ENCODE measurements around the gene SCN3A. TPM values are rescaled to one million over a fixed set of nuclear protein-coding genes. Genes with fewer than 3 reads are reported as not detected.

The SCN3A gene
- total RNA-seq, 1 donor from 2014 or later, result not detected

DNA sequence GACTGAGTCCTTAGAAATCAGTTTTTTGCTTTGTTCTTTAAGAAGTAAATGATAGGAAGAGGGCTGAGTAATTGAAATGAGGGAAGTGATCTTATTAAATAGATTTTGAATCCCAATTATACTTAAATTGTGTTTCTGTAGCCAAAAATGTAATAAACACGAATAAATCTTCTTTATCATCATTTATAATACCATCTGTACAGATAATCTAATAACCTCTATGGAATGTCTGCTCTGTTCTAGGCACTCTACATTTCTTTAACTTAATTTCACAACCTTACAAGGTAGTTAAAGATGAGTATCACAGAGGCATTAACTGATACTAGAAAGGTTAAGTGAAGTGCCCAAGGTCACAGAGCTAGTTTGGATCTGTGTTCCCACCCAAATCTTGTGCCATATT is 21.1 kb upstream of the SCN3A start:
- H3K36me3 ChIP-seq (ENCODE audit: control insufficient read depth, insufficient read depth, low read length), result no peaks in the 10 kb centered on the region
- no peak overlapping the region for H3K4me3 ChIP-seq (ENCODE audit: low read depth, low read length)
- no peaks in the 10 kb centered on the region for H3K27me3 ChIP-seq (ENCODE audit: control insufficient read depth, insufficient read depth, low read length)
- DNase-seq (ENCODE audit: low read depth) (no peak), FAIRE-seq (no peak)
- TF ChIP-seq, protein P1, sequence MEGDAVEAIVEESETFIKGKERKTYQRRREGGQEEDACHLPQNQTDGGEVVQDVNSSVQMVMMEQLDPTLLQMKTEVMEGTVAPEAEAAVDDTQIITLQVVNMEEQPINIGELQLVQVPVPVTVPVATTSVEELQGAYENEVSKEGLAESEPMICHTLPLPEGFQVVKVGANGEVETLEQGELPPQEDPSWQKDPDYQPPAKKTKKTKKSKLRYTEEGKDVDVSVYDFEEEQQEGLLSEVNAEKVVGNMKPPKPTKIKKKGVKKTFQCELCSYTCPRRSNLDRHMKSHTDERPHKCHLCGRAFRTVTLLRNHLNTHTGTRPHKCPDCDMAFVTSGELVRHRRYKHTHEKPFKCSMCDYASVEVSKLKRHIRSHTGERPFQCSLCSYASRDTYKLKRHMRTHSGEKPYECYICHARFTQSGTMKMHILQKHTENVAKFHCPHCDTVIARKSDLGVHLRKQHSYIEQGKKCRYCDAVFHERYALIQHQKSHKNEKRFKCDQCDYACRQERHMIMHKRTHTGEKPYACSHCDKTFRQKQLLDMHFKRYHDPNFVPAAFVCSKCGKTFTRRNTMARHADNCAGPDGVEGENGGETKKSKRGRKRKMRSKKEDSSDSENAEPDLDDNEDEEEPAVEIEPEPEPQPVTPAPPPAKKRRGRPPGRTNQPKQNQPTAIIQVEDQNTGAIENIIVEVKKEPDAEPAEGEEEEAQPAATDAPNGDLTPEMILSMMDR (IDR thresholded peaks at IDR 0.05; ENCODE audit: insufficient read depth, low read length, severe bottlenecking), result no peak

- Histone ChIP-seq H3K36me3 (ENCODE audit: control insufficient read depth, insufficient read depth, low read length) (no peaks in the 10 kb centered on the region), H3K4me3 (ENCODE audit: low read depth, low read length) (no peak overlapping the region), H3K27me3 (ENCODE audit: control insufficient read depth, insufficient read depth, low read length) (no peaks in the 10 kb centered on the region)
- DNase-seq (ENCODE audit: low read depth) (peak; percentile 26), FAIRE-seq (no peak)
- TF ChIP-seq, protein P1 (IDR thresholded peaks at IDR 0.05; ENCODE audit: insufficient read depth, low read length, severe bottlenecking), result no peak
These were observed 15.6 kb upstream of the SCN3A start for GRCh38 chr2:165219481-165219880.

GRCh38 chr2:165214093-165214492 is 10.2 kb upstream of the SCN3A start:
- no peak for DNase-seq (ENCODE audit: low read depth)
- Histone ChIP-seq H3K36me3 (ENCODE audit: control insufficient read depth, insufficient read depth, low read length) (no peaks in the 10 kb centered on the region), H3K27me3 (ENCODE audit: control insufficient read depth, insufficient read depth, low read length) (no peaks in the 10 kb centered on the region), H3K4me3 (ENCODE audit: low read depth, low read length) (no peak overlapping the region)
- TF ChIP-seq, protein P1 (IDR thresholded peaks at IDR 0.05; ENCODE audit: insufficient read depth, low read length, severe bottlenecking), result no peak
- no peak for FAIRE-seq

DNA sequence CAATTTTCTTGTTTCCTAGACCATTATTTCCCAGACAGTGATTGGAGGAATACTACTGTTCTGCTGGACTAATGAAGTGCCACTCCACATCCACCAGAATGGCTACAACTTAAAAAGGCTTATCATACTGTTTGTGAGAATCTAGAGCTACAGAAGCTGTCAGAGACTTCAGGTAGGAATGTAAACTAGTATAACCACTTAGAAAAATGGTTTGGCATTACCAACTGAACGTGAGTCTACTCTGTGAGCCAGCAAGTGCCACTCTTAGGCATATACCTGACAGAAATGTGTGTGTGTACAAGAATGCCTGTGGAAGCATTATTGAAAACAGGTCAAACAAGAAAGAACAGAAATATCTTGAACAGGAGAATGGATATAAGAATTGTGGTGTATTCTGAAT is 4.2 kb upstream of the SCN3A start:
- DNase-seq (ENCODE audit: low read depth) (no peak), FAIRE-seq (no peak)
- no peaks in the 10 kb centered on the region for H3K27me3 ChIP-seq (ENCODE audit: control insufficient read depth, insufficient read depth, low read length)
- TF ChIP-seq, protein P1 (IDR thresholded peaks at IDR 0.05; ENCODE audit: insufficient read depth, low read length, severe bottlenecking), result no peak
- no peak overlapping the region for H3K4me3 ChIP-seq (ENCODE audit: low read depth, low read length)
- no peaks in the 10 kb centered on the region for H3K36me3 ChIP-seq (ENCODE audit: control insufficient read depth, insufficient read depth, low read length)

- FAIRE-seq, result no peak
- Histone ChIP-seq H3K36me3 (ENCODE audit: control insufficient read depth, insufficient read depth, low read length) (no peaks in the 10 kb centered on the region), H3K27me3 (ENCODE audit: control insufficient read depth, insufficient read depth, low read length) (no peaks in the 10 kb centered on the region), H3K4me3 (ENCODE audit: low read depth, low read length) (no peak overlapping the region)
- no peak for DNase-seq (ENCODE audit: low read depth)
- TF ChIP-seq, protein P1 (IDR thresholded peaks at IDR 0.05; ENCODE audit: insufficient read depth, low read length, severe bottlenecking), result no peak
These were observed 2.0 kb upstream of the SCN3A start for GRCh38 chr2:165205865-165206264.

- no peak for FAIRE-seq
- Histone ChIP-seq H3K27me3 (ENCODE audit: control insufficient read depth, insufficient read depth, low read length) (no peaks in the 10 kb centered on the region), H3K4me3 (ENCODE audit: low read depth, low read length) (no peak overlapping the region), H3K36me3 (ENCODE audit: control insufficient read depth, insufficient read depth, low read length) (no peaks in the 10 kb centered on the region)
- DNase-seq (ENCODE audit: low read depth), result peak; percentile 14
- TF ChIP-seq, protein P1 (IDR thresholded peaks at IDR 0.05; ENCODE audit: insufficient read depth, low read length, severe bottlenecking), result no peak
These were observed 1.6 kb downstream of the SCN3A start for GRCh38 chr2:165202239-165202638.

Measured in bronchial epithelial cell (primary cell).